Esophagus squamous epithelium (tissue), 4 donors: ENCODE measurements around the gene CLEC19A.

ENCODE experiments used
- CTCF ChIP-seq, 6 experiments: fragments of 450-650 bp in 4 of 6; fragments of 200-600 bp in 2 of 6; sonication (generic) in 2 of 6; IDR thresholded peaks; one replicate each; pipeline ENCODE4 v1.5.1; 2016 to 2019; ENCODE audit warnings: antibody characterized with exemption in 6 of 6, mild to moderate bottlenecking in 4 of 6, moderate library complexity in 4 of 6
- POLR2A ChIP-seq, 4 donors: fragments of 450-650 bp; IDR thresholded peaks; one replicate each; pipeline ENCODE4 v1.6.1; 2017; ENCODE audit warnings: antibody characterized with exemption in 4 of 4, mild to moderate bottlenecking in 4 of 4, moderate library complexity in 3 of 4

GRCh38 chr16:19295393-19295792 lies 9.9 kb downstream of the CLEC19A start:
- TF ChIP-seq CTCF (IDR thresholded peaks at IDR 0.05), result no peak
- no peak for TF ChIP-seq POLR2A (IDR thresholded peaks at IDR 0.05)
